Measurements from ENCODE around the gene CHST12.

The CHST12 gene

DNA sequence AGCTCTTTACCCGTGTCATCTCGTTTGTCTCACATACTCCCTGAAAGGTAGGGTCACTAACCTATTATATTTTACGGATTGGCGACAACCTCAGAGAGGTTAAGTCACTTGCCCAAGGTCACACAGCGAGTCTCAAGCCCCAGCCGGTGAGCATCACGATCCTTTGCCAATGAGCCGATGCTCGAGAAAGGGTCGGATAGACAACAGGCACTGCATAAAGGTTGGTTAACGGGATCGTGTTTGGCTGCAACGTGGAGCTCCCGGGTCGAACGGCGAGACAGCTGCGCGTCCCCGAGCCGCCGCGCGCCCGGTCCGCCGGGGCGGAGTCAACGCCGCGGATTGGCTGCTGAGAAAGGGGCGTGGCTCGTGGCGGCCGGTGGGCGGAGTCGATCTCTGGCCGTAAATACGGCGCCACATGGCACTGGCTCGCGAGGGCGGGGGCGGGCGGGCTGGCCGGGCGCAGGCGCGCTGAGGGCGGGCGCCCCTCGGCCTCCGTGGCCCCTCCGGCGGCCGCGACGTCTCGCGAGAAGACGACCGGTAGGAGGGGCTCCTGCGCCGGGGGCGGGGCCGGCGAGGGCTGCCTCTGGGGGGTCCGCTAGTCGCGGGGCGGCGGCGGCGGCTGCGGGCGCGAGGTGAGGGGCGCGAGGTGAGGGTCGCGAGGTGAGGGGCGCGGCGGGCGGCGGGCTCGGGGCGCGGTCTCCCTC, at the start of gene CHST12:
CHST12 (plus strand) TSS at position 598 of the 704 bp plus-strand sequence. CDS start 29,029 bp downstream, outside the sequence.
- H3K36me3 Mint-ChIP-seq (ENCODE audit: low read depth): peaks cover 2% of the 10 kb centered on the region
- peak within 1 kb of the TSS; percentile 64 for H3K27ac Mint-ChIP-seq
- DNase-seq: peak; percentile 95
- peaks cover 50% of the 10 kb centered on the region for H3K4me1 Mint-ChIP-seq (ENCODE audit: low read depth)
- H3K27me3 Mint-ChIP-seq: no peaks in the 10 kb centered on the region
- H3K9me3 Mint-ChIP-seq: no peaks in the 10 kb centered on the region
- peak within 1 kb of the TSS; percentile 80 for H3K4me3 Mint-ChIP-seq

DNA sequence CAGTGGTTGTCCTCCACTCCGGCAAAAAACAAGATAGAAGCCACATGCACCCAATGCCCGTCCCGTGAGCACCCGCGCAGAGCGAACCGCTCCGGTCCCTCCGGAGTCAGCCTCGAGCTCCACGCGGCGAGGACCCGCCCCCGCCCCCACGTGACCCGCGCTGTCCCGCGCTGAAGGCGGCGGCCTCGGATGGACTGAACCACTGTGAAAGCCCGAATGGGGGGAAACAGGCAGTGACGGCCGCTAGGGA, 49.5 kb upstream of the CHST12 start:
- peak overlapping the region; percentile 99 for H3K27ac Mint-ChIP-seq
- H3K9me3 Mint-ChIP-seq: no peaks in the 10 kb centered on the region
- peaks cover 37% of the 10 kb centered on the region for H3K4me1 Mint-ChIP-seq (ENCODE audit: low read depth)
- no peaks in the 10 kb centered on the region for H3K27me3 Mint-ChIP-seq
- no peak for DNase-seq
- peaks cover 54% of the 10 kb centered on the region for H3K36me3 Mint-ChIP-seq (ENCODE audit: low read depth)
- peak overlapping the region; percentile 90 for H3K4me3 Mint-ChIP-seq

DNA sequence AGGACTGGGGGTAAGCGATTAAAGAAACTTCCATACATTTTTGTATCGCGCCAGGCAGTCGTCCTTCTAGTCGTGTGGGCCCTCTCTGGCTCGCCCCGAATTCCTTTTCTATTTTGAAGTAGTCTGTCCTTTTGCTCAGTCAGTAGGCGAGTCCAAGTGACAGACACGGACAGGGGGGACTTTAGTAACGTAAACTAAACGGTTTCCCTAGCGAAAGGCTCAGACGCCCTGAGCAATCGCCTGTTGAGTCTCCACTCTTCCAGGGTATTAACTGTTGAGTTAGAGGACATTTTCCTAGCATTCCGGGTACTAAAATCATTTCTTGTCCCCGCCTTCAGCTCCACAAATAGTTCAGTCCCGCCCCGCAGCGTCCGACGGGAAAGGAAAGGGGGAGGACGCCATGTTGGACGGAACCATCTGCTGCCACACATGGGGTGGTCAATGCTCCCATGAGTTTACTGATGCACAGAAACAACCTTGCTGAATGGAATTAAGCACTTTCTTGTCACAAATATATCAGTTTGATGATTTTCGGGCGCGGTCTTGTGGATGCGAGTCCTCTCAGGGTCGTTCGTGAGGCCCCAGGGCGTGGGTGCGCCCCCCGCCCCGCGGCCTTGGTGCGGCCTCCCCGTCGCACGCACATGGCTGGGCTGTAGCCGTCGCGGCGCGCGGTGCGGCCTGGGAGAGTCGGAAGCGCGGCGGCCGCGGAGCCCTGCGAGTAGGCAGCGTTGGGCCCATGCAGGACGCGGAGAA, 49.0 kb upstream of the CHST12 start, which contains the start of gene EIF3B:
EIF3B (plus strand) TSS at position 642 of the 753 bp plus-strand sequence; CDS start at position 737, 95 bp downstream.
- H3K27me3 Mint-ChIP-seq: no peaks in the 10 kb centered on the region
- DNase-seq: peak; percentile 94
- H3K36me3 Mint-ChIP-seq (ENCODE audit: low read depth): peaks cover 59% of the 10 kb centered on the region

GRCh38 chr7:2354939-2355704, 48.3 kb upstream of the CHST12 start:
- Mint-ChIP-seq H3K9me3 (no peaks in the 10 kb centered on the region), H3K4me1 (ENCODE audit: low read depth) (peaks cover 50% of the 10 kb centered on the region), H3K36me3 (ENCODE audit: low read depth) (peaks cover 66% of the 10 kb centered on the region), H3K27me3 (no peaks in the 10 kb centered on the region), H3K27ac (peak overlapping the region; percentile 99), H3K4me3 (peak overlapping the region; percentile 90)
- DNase-seq: peak; percentile 66

More for the DNA sequence above, 49.0 kb upstream of the CHST12 start, which contains the start of gene EIF3B:
- Mint-ChIP-seq H3K4me1 (ENCODE audit: low read depth) (peaks cover 42% of the 10 kb centered on the region), H3K4me3 (peak within 1 kb of the TSS; percentile 90), H3K27ac (peak within 1 kb of the TSS; percentile 99), H3K9me3 (no peaks in the 10 kb centered on the region)

DNA sequence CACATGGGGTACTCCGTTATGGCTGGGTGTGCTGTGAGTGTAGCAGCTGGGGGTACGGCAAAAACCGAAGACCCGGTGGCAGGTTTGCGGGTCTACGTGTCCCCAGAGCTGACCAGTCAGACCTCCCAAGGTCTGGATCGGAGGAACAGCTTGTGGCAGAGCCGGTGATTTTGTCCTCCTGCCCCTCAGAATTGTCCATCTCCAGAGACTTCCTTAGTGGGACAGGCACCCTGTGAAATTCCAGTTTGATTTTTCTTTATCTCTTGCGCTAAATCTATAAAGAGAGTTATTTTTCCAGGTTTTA, 47.8 kb upstream of the CHST12 start:
- Mint-ChIP-seq H3K9me3 (no peaks in the 10 kb centered on the region), H3K4me3 (peak overlapping the region; percentile 89), H3K27me3 (no peaks in the 10 kb centered on the region), H3K27ac (peak overlapping the region; percentile 91), H3K36me3 (ENCODE audit: low read depth) (peaks cover 72% of the 10 kb centered on the region), H3K4me1 (ENCODE audit: low read depth) (peaks cover 55% of the 10 kb centered on the region)
- no peak for DNase-seq

- Mint-ChIP-seq H3K4me3 (peak overlapping the region; percentile 89), H3K36me3 (ENCODE audit: low read depth) (peaks cover 83% of the 10 kb centered on the region), H3K4me1 (ENCODE audit: low read depth) (peaks cover 56% of the 10 kb centered on the region), H3K27ac (peak overlapping the region; percentile 91), H3K9me3 (no peaks in the 10 kb centered on the region), H3K27me3 (no peaks in the 10 kb centered on the region)
- no peak for DNase-seq
Observed at GRCh38 chr7:2357165-2357564, 46.2 kb upstream of the CHST12 start.

DNA sequence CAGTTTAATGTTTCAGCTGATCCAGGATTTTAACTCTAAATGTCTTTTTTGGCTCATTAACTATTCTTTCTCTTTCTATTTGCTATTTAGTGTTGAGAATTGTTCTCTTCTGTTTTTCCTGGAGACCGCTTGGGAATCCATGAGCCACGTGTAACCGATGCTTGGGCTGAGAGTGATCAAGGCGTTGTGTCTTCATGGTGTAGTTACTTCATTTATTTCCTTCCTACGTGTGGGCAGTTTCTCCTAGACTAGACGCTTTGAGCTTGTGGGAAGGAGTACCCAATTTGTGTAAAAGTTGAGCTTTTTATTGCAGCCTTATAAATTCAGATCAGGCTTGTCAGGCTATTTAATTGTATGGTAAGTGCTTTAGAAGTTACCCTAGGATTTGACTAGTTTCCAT, 45.8 kb upstream of the CHST12 start:
- H3K36me3 Mint-ChIP-seq (ENCODE audit: low read depth): peaks cover 86% of the 10 kb centered on the region
- H3K4me1 Mint-ChIP-seq (ENCODE audit: low read depth): peaks cover 55% of the 10 kb centered on the region
- H3K9me3 Mint-ChIP-seq: no peaks in the 10 kb centered on the region
- H3K4me3 Mint-ChIP-seq: peak overlapping the region; percentile 89
- peak overlapping the region; percentile 91 for H3K27ac Mint-ChIP-seq
- H3K27me3 Mint-ChIP-seq: no peaks in the 10 kb centered on the region
- DNase-seq: no peak

DNA sequence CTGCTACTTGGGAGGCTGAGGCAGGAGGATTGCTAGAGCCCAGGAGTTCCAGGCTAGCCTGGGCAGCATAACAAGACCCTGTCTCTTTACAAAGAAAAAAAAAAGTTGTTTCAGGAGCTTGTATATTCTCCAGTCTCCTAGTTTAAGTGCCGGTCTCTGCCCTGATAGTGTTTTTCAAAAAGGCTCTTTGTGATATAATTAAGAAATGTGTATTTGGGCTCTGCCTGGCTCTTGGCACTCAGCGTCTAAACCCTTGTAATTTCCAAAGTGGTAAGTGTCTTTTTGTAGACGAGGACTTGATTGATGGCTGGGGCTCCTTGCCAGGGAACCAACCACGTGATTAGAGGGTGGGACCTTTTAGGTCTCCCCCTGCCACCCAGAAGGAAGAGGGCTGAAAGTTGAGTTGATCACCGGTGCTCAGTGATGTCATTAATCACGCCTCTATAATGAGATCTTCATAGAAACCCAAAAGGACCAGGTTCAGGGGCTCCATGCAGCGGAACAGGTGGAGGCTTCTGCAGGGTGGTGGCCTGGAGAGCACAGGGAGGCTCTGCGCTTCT, 44.4 kb upstream of the CHST12 start:
- H3K27ac Mint-ChIP-seq: peak overlapping the region; percentile 57

GRCh38 chr7:2359610-2360009, 43.8 kb upstream of the CHST12 start:
- Mint-ChIP-seq H3K27me3 (no peaks in the 10 kb centered on the region), H3K9me3 (no peaks in the 10 kb centered on the region), H3K27ac (peak overlapping the region; percentile 57), H3K4me1 (ENCODE audit: low read depth) (peaks cover 45% of the 10 kb centered on the region), H3K36me3 (ENCODE audit: low read depth) (peaks cover 93% of the 10 kb centered on the region), H3K4me3 (no peak overlapping the region)
- DNase-seq: no peak

More for the DNA sequence above, 44.4 kb upstream of the CHST12 start:
- DNase-seq: no peak
- no peak overlapping the region for H3K4me3 Mint-ChIP-seq
- peaks cover 93% of the 10 kb centered on the region for H3K36me3 Mint-ChIP-seq (ENCODE audit: low read depth)
- H3K9me3 Mint-ChIP-seq: no peaks in the 10 kb centered on the region
- H3K27me3 Mint-ChIP-seq: no peaks in the 10 kb centered on the region
- H3K4me1 Mint-ChIP-seq (ENCODE audit: low read depth): peaks cover 45% of the 10 kb centered on the region

- H3K27ac Mint-ChIP-seq: peak overlapping the region; percentile 26
- no peak overlapping the region for H3K4me3 Mint-ChIP-seq
- peaks cover 97% of the 10 kb centered on the region for H3K36me3 Mint-ChIP-seq (ENCODE audit: low read depth)
- H3K27me3 Mint-ChIP-seq: no peaks in the 10 kb centered on the region
- no peaks in the 10 kb centered on the region for H3K9me3 Mint-ChIP-seq
- peaks cover 44% of the 10 kb centered on the region for H3K4me1 Mint-ChIP-seq (ENCODE audit: low read depth)
- no peak for DNase-seq
Observed at GRCh38 chr7:2360796-2361195, 42.6 kb upstream of the CHST12 start.

- H3K36me3 Mint-ChIP-seq (ENCODE audit: low read depth): peaks cover 97% of the 10 kb centered on the region
- H3K9me3 Mint-ChIP-seq: no peaks in the 10 kb centered on the region
- H3K27ac Mint-ChIP-seq: no peak overlapping the region
- peaks cover 32% of the 10 kb centered on the region for H3K4me1 Mint-ChIP-seq (ENCODE audit: low read depth)
- no peak for DNase-seq
- no peak overlapping the region for H3K4me3 Mint-ChIP-seq
- H3K27me3 Mint-ChIP-seq: no peaks in the 10 kb centered on the region
Observed at GRCh38 chr7:2362385-2363088, 40.9 kb upstream of the CHST12 start.

DNA sequence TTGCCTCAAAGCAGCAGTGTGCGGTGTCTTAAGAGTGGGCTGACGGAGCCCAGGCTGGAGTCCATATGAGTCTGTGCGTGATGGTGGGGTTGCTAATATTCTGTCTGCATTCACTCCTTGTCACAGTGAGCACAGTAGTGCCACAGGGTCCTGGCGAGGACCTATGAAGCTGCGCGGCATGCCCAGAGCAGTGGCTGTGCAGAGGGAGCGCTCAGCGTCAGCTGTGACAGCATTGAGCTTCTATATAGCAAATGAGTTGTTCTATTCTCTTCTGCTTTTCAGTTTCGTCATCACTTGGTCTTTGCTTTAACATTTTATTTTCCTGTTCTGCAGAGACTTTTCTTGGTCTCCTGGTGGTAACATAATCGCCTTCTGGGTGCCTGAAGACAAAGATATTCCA, 34.3 kb upstream of the CHST12 start:
- no peaks in the 10 kb centered on the region for H3K9me3 Mint-ChIP-seq
- H3K27me3 Mint-ChIP-seq: no peaks in the 10 kb centered on the region
- no peaks in the 10 kb centered on the region for H3K4me1 Mint-ChIP-seq (ENCODE audit: low read depth)
- H3K4me3 Mint-ChIP-seq: no peak overlapping the region
- no peak for DNase-seq
- no peak overlapping the region for H3K27ac Mint-ChIP-seq
- H3K36me3 Mint-ChIP-seq (ENCODE audit: low read depth): peaks cover 98% of the 10 kb centered on the region

DNA sequence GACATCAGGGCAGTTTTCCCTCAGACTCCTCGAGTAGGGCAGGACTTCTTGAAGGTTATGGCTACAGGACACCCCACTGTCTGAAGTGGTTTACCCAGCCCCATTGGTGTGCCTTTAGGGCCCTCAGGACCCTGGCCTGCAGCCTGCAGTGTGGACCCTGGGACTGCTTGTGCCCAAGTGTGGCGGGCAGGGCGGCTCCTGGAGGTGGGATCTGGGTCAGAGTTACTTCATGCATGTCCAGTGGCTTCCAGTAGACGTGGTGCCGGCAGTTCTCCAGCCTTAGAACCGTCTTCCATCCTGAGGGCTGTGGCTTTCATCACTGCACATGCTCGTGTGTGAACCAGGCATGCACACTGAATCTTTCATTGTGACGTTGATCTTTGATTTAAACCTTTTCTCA, 32.1 kb upstream of the CHST12 start:
- no peaks in the 10 kb centered on the region for H3K9me3 Mint-ChIP-seq
- peak overlapping the region; percentile 33 for H3K27ac Mint-ChIP-seq
- peaks cover 98% of the 10 kb centered on the region for H3K36me3 Mint-ChIP-seq (ENCODE audit: low read depth)
- no peak for DNase-seq
- no peaks in the 10 kb centered on the region for H3K27me3 Mint-ChIP-seq
- no peak overlapping the region for H3K4me3 Mint-ChIP-seq
- H3K4me1 Mint-ChIP-seq (ENCODE audit: low read depth): no peaks in the 10 kb centered on the region

GRCh38 chr7:2372724-2373123, 30.7 kb upstream of the CHST12 start:
- Mint-ChIP-seq H3K27ac (no peak overlapping the region), H3K27me3 (no peaks in the 10 kb centered on the region), H3K4me3 (no peak overlapping the region), H3K9me3 (no peaks in the 10 kb centered on the region), H3K4me1 (ENCODE audit: low read depth) (peaks cover 2% of the 10 kb centered on the region), H3K36me3 (ENCODE audit: low read depth) (peaks cover 95% of the 10 kb centered on the region)
- DNase-seq: no peak

Measured in activated T-cell treated with anti-CD3 and anti-CD28 coated beads, Interleukin-2, amount 50 U/mL, for 24 hours (primary cell).